OCI-LY7 (cell line): ENCODE results near the gene TTC23L. TPM values are rescaled to one million over a fixed set of nuclear protein-coding genes. Genes with fewer than 3 reads are reported as not detected.

Source experiments
- BruUV-seq: library from RNA; stranded (reverse); fragments of 400-500 nt; replicated peaks from 2 replicates; lab custom pipeline; 2021; lab: Mats Ljungman, UMichigan
- CTCF ChIA-PET: fragments of 300-600 bp; sonication (Branson Sonifier 250); formaldehyde crosslinking; loops from one replicate; lab custom pipeline; 2022; ENCODE audit warnings: antibody characterized with exemption; ENCODE audit not compliant: unreplicated experiment; lab: Charles Lee
- POLR2A ChIA-PET: fragments of 300-600 bp; sonication (Branson Sonifier 250); formaldehyde crosslinking; loops from one replicate; lab custom pipeline; 2022; ENCODE audit warnings: antibody characterized with exemption; lab: Charles Lee
- DNase-seq: peaks from one replicate; pipeline ENCODE4 v3.0.0-alpha.2; 2015; ENCODE audit warnings: low spot score
- H2AFZ ChIP-seq: fragments of 200-600 bp; sonication (generic), shearing (Covaris generic); 2 replicates; pipeline ENCODE4 v1.6.1; 2014; ENCODE audit warnings: mild to moderate bottlenecking, antibody characterized with exemption, low read length, moderate library complexity
- H3K27ac ChIP-seq: fragments of 200-600 bp; sonication (generic); 2 replicates; pipeline ENCODE4 v1.5.1; 2014; ENCODE audit warnings: mixed run types, low read depth, mild to moderate bottlenecking, moderate library complexity, low read length, inconsistent platforms; ENCODE audit not compliant: poor library complexity, severe bottlenecking
- H3K36me3 ChIP-seq: fragments of 200-600 bp; sonication (generic); 2 replicates; pipeline ENCODE4 v1.6.1; 2014; ENCODE audit warnings: mild to moderate bottlenecking, antibody characterized with exemption, low read length, moderate library complexity, mixed read lengths; ENCODE audit not compliant: insufficient read depth
- H3K4me1 ChIP-seq: fragments of 200-600 bp; sonication (generic); 2 replicates; pipeline ENCODE4 v1.5.1; 2014; ENCODE audit warnings: mild to moderate bottlenecking, low read length; ENCODE audit not compliant: insufficient read depth, poor library complexity, severe bottlenecking
- H3K4me2 ChIP-seq: fragments of 200-600 bp; sonication (generic); 2 replicates; pipeline ENCODE4 v1.6.1; 2014; ENCODE audit warnings: mild to moderate bottlenecking, low read length
- H3K4me3 ChIP-seq: fragments of 200-600 bp; sonication (generic); 2 replicates; pipeline ENCODE4 v1.5.1; 2014; ENCODE audit warnings: mild to moderate bottlenecking, low read depth, low read length; ENCODE audit not compliant: poor library complexity, severe bottlenecking
- H3K79me2 ChIP-seq: fragments of 200-600 bp; sonication (generic); 2 replicates; pipeline ENCODE4 v1.6.1; 2016; ENCODE audit warnings: low read depth, mild to moderate bottlenecking, low read length, moderate library complexity, mixed read lengths; ENCODE audit not compliant: insufficient read depth
- H3K9me2 ChIP-seq: fragments of 200-600 bp; sonication (generic); 2 replicates; pipeline ENCODE4 v1.6.1; 2016; ENCODE audit warnings: mild to moderate bottlenecking, low read length, mixed read lengths; ENCODE audit not compliant: insufficient read depth
- H3K9me3 ChIP-seq: fragments of 200-600 bp; sonication (generic); 2 replicates; pipeline ENCODE4 v1.6.1; 2014; ENCODE audit warnings: mild to moderate bottlenecking, mixed run types, low read length, mixed read lengths
- H4K20me1 ChIP-seq: fragments of 200-600 bp; sonication (generic); 2 replicates; pipeline ENCODE4 v1.6.1; 2014; ENCODE audit warnings: mild to moderate bottlenecking, antibody characterized with exemption, low read length, moderate library complexity, mixed read lengths; ENCODE audit not compliant: insufficient read depth
- EZH2phosphoT487 ChIP-seq: fragments of 200-600 bp; sonication (generic); IDR thresholded peaks from 2 replicates; pipeline ENCODE4 v1.6.1; 2018; ENCODE audit warnings: low read depth, borderline replicate concordance, mild to moderate bottlenecking, mixed run types, antibody characterized with exemption, low read length, moderate library complexity, mixed read lengths
- intact Hi-C: fragments of 100-400 bp; cut with micrococcal nuclease; formaldehyde crosslinking; loops from one replicate; pipeline ENCODE4 v1.10.0; 2022; ENCODE audit not compliant: unreplicated experiment
- total RNA-seq, 2 experiments: library from RNA; depleted of rRNA in 1 of 2; stranded (reverse); fragments of >200 nt in 1 of 2; shearing (Covaris generic) in 1 of 2; gene quantifications; 2 replicates each; pipeline ENCODE4 v1.2.3, GENCODE V29; 2014 to 2022
- TF ChIP-seq, protein P1 (sequence below): fragments of 200-600 bp; sonication (generic); conservative IDR thresholded peaks from 2 replicates; pipeline ENCODE4 v1.5.1; 2014; ENCODE audit warnings: mild to moderate bottlenecking, antibody characterized with exemption, low read length, moderate library complexity, mixed read lengths

Gene TTC23L
- total RNA-seq, 2 experiments from 2014 or later = 0.06 to 1.4 TPM

DNA sequence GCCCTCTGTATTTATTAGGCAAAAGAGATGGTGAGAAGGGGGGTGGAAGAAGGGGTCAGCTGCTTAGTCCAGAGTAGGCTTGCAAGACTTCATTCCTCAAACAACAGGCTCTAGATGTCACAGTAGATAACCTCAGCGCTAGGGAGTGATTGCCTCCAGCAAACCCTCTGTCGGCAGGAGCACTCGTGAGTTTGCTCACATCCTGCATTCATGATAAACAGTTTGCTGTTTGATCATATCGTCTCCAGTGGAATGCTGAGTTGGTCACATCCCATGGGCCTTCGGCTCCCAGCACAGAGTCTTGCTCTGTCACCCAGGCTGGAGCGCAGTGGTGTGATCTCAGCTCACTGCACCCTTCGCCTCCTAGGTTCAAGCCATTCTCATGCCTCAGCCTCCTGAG, 3.6 kb downstream of the TTC23L start:
- H3K4me1 ChIP-seq = no peaks in the 10 kb centered on the region
- no peak overlapping the region for H3K27ac ChIP-seq
- BruUV-seq = no TSS peak
- no peak for DNase-seq
- intact Hi-C loops = no loop called here
- H3K9me2 ChIP-seq = no peaks in the 10 kb centered on the region
- H3K9me3 ChIP-seq = no peaks in the 10 kb centered on the region
- H3K4me2 ChIP-seq = no peak overlapping the region
- no peak overlapping the region for H2AFZ ChIP-seq
- H3K36me3 ChIP-seq = no peaks in the 10 kb centered on the region
- H3K79me2 ChIP-seq = no peaks in the 10 kb centered on the region
- ChIA-PET CTCF (no interaction called here), POLR2A (interaction anchor here (0.7 to 2.2 kb wide), 2 partner anchors 16 to 1562 kb away, joined by 3 to 8 read pairs; no protein-coding TSS in a partner anchor)
- TF ChIP-seq EZH2phosphoT487 = no peak
- no peak overlapping the region for H3K4me3 ChIP-seq
- no peaks in the 10 kb centered on the region for H4K20me1 ChIP-seq

DNA sequence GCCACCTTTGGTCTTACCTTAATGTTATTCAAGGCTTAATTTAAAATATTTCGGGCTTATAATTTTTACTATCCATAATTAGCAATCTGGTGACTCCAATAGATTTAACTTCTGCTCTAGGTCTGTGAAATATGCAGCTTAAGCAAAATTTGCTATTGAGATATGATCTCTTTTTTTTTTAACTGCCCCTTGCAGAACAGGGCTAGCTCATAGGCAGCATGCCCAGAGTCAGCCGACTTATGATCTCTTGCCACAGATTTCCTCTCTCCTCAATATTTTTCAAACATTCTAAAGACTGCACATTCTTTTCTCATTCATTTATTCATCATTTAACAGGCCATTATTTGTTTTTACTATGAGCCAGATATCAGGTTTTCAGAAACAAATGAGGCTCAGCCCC, 4.5 kb downstream of the TTC23L start:
- no peak overlapping the region for H2AFZ ChIP-seq
- no peak for DNase-seq
- no peaks in the 10 kb centered on the region for H3K4me1 ChIP-seq
- BruUV-seq = no TSS peak
- ChIA-PET CTCF (no interaction called here), POLR2A (interaction anchor here (1.0 kb wide), 1 partner anchor 72 kb away, joined by 3 read pairs; the partner anchor contains the start of genes BRIX1 and RAD1)
- no peaks in the 10 kb centered on the region for H3K36me3 ChIP-seq
- no peaks in the 10 kb centered on the region for H3K79me2 ChIP-seq
- TF ChIP-seq EZH2phosphoT487 = no peak
- TF ChIP-seq, protein P1, sequence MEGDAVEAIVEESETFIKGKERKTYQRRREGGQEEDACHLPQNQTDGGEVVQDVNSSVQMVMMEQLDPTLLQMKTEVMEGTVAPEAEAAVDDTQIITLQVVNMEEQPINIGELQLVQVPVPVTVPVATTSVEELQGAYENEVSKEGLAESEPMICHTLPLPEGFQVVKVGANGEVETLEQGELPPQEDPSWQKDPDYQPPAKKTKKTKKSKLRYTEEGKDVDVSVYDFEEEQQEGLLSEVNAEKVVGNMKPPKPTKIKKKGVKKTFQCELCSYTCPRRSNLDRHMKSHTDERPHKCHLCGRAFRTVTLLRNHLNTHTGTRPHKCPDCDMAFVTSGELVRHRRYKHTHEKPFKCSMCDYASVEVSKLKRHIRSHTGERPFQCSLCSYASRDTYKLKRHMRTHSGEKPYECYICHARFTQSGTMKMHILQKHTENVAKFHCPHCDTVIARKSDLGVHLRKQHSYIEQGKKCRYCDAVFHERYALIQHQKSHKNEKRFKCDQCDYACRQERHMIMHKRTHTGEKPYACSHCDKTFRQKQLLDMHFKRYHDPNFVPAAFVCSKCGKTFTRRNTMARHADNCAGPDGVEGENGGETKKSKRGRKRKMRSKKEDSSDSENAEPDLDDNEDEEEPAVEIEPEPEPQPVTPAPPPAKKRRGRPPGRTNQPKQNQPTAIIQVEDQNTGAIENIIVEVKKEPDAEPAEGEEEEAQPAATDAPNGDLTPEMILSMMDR = no peak
- no peak overlapping the region for H3K27ac ChIP-seq
- H3K4me2 ChIP-seq = no peak overlapping the region
- intact Hi-C loops = no loop called here
- no peak overlapping the region for H3K4me3 ChIP-seq
- H4K20me1 ChIP-seq = no peaks in the 10 kb centered on the region
- no peaks in the 10 kb centered on the region for H3K9me2 ChIP-seq
- H3K9me3 ChIP-seq = no peaks in the 10 kb centered on the region

GRCh38 chr5:34844106-34844505, 5.1 kb downstream of the TTC23L start:
- BruUV-seq = no TSS peak
- POLR2A ChIA-PET = interaction anchor here (1.0 kb wide), 1 partner anchor 71 kb away, joined by 3 read pairs; the partner anchor contains the start of genes BRIX1 and RAD1
- H3K9me3 ChIP-seq = no peaks in the 10 kb centered on the region

More at GRCh38 chr5:34844106-34844505, 5.1 kb downstream of the TTC23L start:
- DNase-seq = no peak
- no peaks in the 10 kb centered on the region for H4K20me1 ChIP-seq
- CTCF ChIA-PET = no interaction called here
- TF ChIP-seq, protein P1 = no peak
- TF ChIP-seq EZH2phosphoT487 = no peak
- intact Hi-C loops = no loop called here
- no peaks in the 10 kb centered on the region for H3K79me2 ChIP-seq
- no peaks in the 10 kb centered on the region for H3K4me1 ChIP-seq
- no peak overlapping the region for H3K27ac ChIP-seq
- H3K9me2 ChIP-seq = no peaks in the 10 kb centered on the region
- no peak overlapping the region for H3K4me2 ChIP-seq
- H3K4me3 ChIP-seq = no peak overlapping the region
- no peak overlapping the region for H2AFZ ChIP-seq
- H3K36me3 ChIP-seq = no peaks in the 10 kb centered on the region
